HG03095 (cell line): ENCODE measurements around the gene INO80.

Experiments
- ATAC-seq: cut with Tn5 transposase; IDR thresholded peaks from one replicate; pipeline ENCODE4 v1.9.1; 2021; ENCODE audit warnings: moderate library complexity; ENCODE audit not compliant: unreplicated experiment

INO80 gene

DNA sequence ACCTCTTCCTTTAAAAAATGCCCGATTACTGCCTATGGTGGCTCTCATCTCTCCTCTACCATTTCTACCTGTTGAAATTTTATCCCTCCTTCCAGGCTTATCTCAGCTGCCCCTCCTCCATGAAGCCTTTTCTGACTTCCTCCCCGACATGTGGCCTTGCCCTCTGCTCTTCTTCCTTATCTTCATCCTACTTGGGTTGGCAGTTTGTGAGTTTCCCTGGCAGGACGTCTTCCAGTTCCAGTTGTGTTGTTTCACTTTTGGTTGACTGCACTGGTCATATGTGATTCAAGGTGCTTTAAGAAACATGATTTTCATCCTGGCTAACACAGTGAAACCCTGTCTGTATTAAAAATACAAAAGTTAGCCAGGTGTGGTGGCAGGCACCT lies 182.6 kb downstream of the INO80 start:
- ATAC-seq: no peak

DNA sequence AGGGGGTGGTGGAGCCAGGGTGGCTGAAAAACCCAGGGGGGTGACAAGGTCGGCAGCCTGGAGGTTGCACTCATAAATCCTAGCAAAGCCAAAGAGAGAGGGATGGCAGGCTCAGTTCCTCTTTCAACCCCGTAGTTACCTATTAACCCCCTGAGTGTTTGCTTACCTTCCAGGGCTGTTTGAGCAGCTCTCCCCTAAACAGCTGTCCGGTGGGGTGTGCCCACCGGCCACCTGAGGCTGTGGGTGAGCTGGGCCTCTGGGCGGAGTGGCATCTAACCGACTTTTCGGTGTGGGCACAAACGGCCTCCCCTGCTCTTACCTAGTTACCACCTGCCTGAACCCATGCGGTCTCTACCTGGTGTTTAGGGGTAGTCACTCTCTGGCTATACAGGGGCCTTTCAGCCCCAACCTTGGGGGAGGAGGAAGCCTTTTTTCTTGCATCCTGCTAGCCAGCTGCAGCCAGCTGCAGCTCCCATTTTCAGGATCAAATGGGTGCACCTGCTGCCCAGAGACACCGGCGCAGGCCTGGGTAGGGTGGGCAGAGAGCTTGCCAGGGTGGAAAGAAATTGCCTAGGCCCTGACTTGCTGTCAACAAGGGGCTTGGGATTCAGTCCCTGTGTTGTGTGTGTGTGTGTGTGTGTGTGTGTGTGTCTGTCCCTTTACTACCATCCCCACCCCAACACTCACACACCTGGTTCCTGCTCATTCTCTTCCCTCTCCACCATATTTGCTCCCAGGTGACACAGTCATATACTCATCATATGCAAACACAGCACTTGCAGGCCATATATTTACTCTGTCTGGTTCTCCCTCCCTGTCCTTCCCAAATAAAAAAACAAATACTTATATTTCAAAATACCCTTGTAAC lies 183.2 kb downstream of the INO80 start:
- ATAC-seq: no peak

DNA sequence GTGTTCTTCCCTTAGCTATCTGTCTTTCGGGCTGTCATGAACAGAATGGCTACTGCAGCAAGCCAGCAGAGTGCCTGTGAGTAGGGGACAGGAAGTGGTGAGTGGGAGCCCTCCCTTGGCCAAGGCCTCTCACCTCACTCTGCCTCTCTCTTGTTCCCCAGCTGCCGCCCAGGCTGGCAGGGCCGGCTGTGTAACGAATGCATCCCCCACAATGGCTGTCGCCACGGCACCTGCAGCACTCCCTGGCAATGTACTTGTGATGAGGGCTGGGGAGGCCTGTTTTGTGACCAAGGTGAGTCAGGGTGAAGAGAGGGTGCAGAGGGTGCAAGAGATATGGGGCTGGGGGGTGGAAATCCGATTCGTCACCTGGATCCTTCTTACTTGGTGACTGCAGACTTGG lies 183.9 kb downstream of the INO80 start:
- ATAC-seq: no peak

DNA sequence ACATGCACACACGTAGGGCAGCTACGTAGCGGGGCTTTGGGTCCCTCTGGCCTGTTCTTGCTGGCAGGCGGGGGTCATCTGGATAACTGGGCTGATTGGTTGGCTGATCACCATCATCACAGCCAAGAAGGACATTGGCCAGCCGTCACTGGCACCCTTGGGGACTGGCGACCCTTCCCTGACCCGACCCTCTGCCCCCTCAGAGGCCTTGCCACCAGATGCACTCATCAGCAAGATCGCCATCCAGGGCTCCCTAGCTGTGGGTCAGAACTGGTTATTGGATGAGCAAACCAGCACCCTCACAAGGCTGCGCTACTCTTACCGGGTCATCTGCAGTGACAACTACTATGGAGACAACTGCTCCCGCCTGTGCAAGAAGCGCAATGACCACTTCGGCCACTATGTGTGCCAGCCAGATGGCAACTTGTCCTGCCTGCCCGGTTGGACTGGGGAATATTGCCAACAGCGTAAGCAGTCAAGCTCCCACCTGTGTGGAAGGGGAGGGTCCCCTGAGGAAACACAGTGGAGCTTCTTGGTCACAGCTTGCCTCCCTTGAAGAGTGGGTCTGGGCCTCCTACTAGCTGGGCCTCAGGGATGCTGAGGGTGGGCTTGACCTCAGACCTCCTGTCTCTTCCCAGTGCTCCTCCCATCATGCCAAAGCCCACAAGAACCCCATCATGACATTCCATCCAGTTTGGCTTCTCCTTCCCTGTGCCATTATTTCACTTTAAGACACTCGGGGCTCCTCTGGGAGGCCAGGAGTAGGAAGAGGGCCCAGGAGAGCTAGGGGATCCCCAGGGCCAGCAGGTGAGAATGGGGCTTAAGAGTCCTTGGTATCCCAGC lies 184.6 kb downstream of the INO80 start:
- ATAC-seq: no peak

DNA sequence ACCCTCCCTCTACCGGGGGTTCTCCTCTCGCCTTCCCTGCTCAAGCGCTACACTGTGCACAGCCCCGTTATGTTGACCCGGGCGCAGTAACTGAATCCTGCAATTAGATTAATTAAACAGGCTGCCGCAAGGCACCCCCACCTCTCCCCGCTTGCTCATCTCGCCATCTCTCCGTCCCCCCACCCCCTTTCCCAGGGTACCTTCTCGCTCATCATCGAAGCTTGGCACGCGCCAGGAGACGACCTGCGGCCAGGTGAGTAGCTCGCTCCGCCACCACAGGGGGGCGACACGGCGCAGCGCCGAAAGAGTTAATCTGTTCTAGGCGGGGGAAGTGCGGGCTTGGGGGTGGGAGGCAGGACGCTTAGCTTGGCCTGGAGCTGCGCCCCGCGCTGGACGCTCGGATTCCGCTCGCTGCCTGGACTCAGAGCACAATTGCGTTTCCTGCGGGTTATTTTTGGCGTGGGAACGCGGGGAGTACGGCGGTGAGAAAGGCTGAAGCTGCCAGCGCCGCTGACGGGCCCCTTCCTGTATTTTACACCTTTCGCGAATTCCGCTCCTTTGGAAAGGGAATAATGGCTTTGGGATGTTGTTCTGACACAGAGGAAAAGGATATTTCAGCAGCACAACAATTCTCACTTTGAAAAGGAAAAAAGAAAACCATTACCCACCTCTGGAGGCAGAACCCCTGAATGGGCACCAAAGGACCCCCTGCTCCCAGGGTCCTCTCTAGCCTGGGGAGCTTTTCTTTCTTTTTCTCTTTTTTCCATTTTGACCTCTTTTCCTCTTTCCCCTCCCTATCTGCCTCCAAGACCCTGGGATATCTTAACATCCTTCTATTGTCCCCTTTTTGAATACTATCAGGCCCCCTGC lies 185.4 kb downstream of the INO80 start:
- no peak for ATAC-seq

DNA sequence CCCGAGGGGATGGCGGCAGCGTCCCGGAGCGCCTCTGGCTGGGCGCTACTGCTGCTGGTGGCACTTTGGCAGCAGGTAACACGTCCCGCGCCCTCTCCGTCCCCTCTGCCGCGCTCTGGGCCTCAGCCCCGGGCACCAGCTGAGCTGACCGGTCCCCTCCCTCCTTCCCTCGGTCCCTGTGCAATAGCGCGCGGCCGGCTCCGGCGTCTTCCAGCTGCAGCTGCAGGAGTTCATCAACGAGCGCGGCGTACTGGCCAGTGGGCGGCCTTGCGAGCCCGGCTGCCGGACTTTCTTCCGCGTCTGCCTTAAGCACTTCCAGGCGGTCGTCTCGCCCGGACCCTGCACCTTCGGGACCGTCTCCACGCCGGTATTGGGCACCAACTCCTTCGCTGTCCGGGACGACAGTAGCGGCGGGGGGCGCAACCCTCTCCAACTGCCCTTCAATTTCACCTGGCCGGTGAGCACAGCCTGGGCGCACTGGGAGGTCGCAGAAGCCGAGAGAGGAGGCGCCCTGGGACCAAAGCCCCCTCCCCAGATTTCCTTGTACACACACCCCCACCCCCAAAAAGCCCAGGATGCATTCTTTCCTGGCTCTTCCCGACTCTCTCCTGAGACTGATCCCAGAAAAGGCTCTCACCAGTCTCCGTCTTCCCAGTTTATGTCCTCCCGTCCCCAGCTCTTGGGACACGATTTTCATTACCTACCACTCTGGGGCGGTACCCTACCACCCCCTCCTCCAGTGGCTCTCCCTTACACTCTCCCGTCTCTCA lies 186.2 kb downstream of the INO80 start:
- ATAC-seq: no peak
